Smooth muscle cell (in vitro differentiated cells): ENCODE measurements around the gene C1orf105. TPM values are rescaled to one million over a fixed set of nuclear protein-coding genes. Genes with fewer than 3 reads are reported as not detected.

Experiments
- DNase-seq: peaks from one replicate; lab custom pipeline; 2025; ENCODE audit not compliant: unreplicated experiment; lab: John Stamatoyannopoulos, UW
- H2AFZ ChIP-seq: fragments of 200-600 bp; sonication (generic); 2 replicates; pipeline ENCODE4 v1.6.0; 2016; ENCODE audit warnings: antibody characterized with exemption, low read depth, mild to moderate bottlenecking
- H3F3A ChIP-seq: fragments of 200-600 bp; sonication (generic); 2 replicates; pipeline ENCODE4 v1.6.0; 2017; ENCODE audit warnings: antibody characterized with exemption, low read depth
- H3K27ac ChIP-seq: fragments of 200-600 bp; sonication (generic); 2 replicates; pipeline ENCODE4 v1.5.1; 2016; ENCODE audit warnings: low read depth, mild to moderate bottlenecking
- H3K27me3 ChIP-seq: fragments of 200-600 bp; sonication (generic); 2 replicates; pipeline ENCODE4 v1.6.1; 2016; ENCODE audit warnings: low read depth, mild to moderate bottlenecking
- H3K36me3 ChIP-seq: fragments of 200-600 bp; sonication (generic); 2 replicates; pipeline ENCODE4 v1.5.1; 2016; ENCODE audit warnings: low read depth
- H3K4me1 ChIP-seq: fragments of 200-600 bp; sonication (generic); 2 replicates; pipeline ENCODE4 v1.5.1; 2016; ENCODE audit warnings: low read depth
- H3K4me2 ChIP-seq: fragments of 200-600 bp; sonication (generic); 2 replicates; pipeline ENCODE4 v1.6.0; 2016; ENCODE audit warnings: mild to moderate bottlenecking
- H3K4me3 ChIP-seq: fragments of 200-600 bp; sonication (generic); 2 replicates; pipeline ENCODE4 v1.5.1; 2016; ENCODE audit warnings: mild to moderate bottlenecking
- H3K79me2 ChIP-seq: fragments of 200-600 bp; sonication (generic); 2 replicates; pipeline ENCODE4 v1.6.0; 2016; ENCODE audit warnings: low read depth, mild to moderate bottlenecking
- H3K9ac ChIP-seq: fragments of 200-600 bp; sonication (generic); 2 replicates; pipeline ENCODE4 v1.6.0; 2016; ENCODE audit warnings: low read depth
- H3K9me3 ChIP-seq: fragments of 200-600 bp; sonication (generic); replicated peaks from 2 replicates; pipeline ENCODE4 v1.5.1; 2016; ENCODE audit warnings: low read depth
- H4K20me1 ChIP-seq: fragments of 200-600 bp; sonication (generic); 2 replicates; pipeline ENCODE4 v1.6.0; 2016; ENCODE audit warnings: low read depth
- CTCF ChIP-seq: fragments of 200-600 bp; sonication (generic); IDR thresholded peaks from 2 replicates; pipeline ENCODE4 v1.5.1; 2017; ENCODE audit warnings: borderline replicate concordance, mild to moderate bottlenecking, antibody characterized with exemption; ENCODE audit not compliant: insufficient read depth, poor library complexity, severe bottlenecking
- WGBS: methylation state at CpG from one replicate; pipeline ENCODE4 v1.1.7; 2016; ENCODE audit warnings: low lambda C conversion rate; 5-methylcytosine and 5-hydroxymethylcytosine counted together
- polyA plus RNA-seq: library from polyadenylated mRNA; unstranded; fragments of >200 nt; fragmentation: Nextera tagmentation; extraction: Ambion mirVana; gene quantifications from 2 replicates; pipeline ENCODE4 v1.2.1, GENCODE V29; 2016
- total RNA-seq: library from RNA; depleted of rRNA; stranded (reverse); fragments of >200 nt; gene quantifications from 2 replicates; pipeline ENCODE4 v1.2.3, GENCODE V29; 2014

The C1orf105 gene
- total and polyA plus RNA-seq, 2 experiments from 2014 or later: not detected

GRCh38 chr1:172517545-172517944 is 97.1 kb downstream of the C1orf105 start:
- no peaks in the 10 kb centered on the region for H3F3A ChIP-seq
- no peaks in the 10 kb centered on the region for H3K79me2 ChIP-seq
- no peaks in the 10 kb centered on the region for H3K4me1 ChIP-seq
- no peaks in the 10 kb centered on the region for H4K20me1 ChIP-seq
- DNase-seq: no peak
- no peak overlapping the region for H3K4me3 ChIP-seq
- H3K9me3 ChIP-seq: no peaks in the 10 kb centered on the region
- no peaks in the 10 kb centered on the region for H3K27me3 ChIP-seq
- no peak overlapping the region for H2AFZ ChIP-seq
- H3K4me2 ChIP-seq: no peak overlapping the region
- WGBS: 99% methylated on average over 4 of the region's 4 CpGs
- TF ChIP-seq CTCF: no peak
- no peaks in the 10 kb centered on the region for H3K36me3 ChIP-seq
- H3K9ac ChIP-seq: no peak overlapping the region
- H3K27ac ChIP-seq: no peak overlapping the region

Other genes starting within 250 kb of the C1orf105 start
- 25.3 and 28.9 TPM in 2 replicates for gene PIGC, start 23.4 kb downstream of the C1orf105 start, total RNA-seq
- 32.0 and 41.1 TPM in 2 replicates for gene PIGC, start 23.4 kb downstream of the C1orf105 start, polyA plus RNA-seq
- gene SUCO, start 112.5 kb downstream of the C1orf105 start, total RNA-seq: 86.0 and 96.7 TPM in 2 replicates
- gene SUCO, start 112.5 kb downstream of the C1orf105 start, polyA plus RNA-seq: 16.9 and 28.7 TPM in 2 replicates
- gene FASLG, start 238.4 kb downstream of the C1orf105 start, total RNA-seq: not detected in 2 replicates
- not detected in 2 replicates for gene FASLG, start 238.4 kb downstream of the C1orf105 start, polyA plus RNA-seq